ENCODE data around the gene CA11. TPM values are rescaled to one million over a fixed set of nuclear protein-coding genes. Genes with fewer than 3 reads are reported as not detected.
"Not testable (repeated sequence)": the region's sequence is repeated elsewhere in the genome, so short reads cannot be mapped to it uniquely, and the experiment has no call there.

CA11 gene
- total and polyA plus RNA-seq, 2 experiments from 2014 or later = 8.8 to 29.7 TPM

DNA sequence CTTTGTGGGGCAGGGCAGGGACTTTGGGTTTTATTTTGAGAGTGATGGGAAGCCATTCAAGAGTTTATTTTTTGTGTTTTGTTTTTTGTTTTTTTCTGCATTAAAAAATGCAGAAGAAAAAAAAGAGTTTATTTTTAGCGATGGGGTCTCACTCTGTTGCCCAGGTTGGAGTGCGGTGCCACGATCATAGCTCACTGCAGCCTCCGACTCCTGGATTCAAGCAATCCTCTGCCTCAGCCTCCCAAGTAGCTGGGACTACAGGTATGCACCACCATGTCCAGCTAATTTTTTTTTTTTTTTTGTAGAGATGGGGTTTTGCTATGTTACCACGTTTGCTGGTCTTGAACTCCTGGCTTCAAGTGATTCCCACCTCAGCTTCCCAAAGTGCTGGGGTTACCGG is 12.5 kb upstream of the CA11 start:
- peaks cover 7% of the 10 kb centered on the region for H3K4me1 Mint-ChIP-seq
- TF ChIP-seq, protein P1, sequence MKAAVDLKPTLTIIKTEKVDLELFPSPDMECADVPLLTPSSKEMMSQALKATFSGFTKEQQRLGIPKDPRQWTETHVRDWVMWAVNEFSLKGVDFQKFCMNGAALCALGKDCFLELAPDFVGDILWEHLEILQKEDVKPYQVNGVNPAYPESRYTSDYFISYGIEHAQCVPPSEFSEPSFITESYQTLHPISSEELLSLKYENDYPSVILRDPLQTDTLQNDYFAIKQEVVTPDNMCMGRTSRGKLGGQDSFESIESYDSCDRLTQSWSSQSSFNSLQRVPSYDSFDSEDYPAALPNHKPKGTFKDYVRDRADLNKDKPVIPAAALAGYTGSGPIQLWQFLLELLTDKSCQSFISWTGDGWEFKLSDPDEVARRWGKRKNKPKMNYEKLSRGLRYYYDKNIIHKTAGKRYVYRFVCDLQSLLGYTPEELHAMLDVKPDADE (IDR thresholded peaks at IDR 0.05) = no peak
- TF ChIP-seq, protein P2, sequence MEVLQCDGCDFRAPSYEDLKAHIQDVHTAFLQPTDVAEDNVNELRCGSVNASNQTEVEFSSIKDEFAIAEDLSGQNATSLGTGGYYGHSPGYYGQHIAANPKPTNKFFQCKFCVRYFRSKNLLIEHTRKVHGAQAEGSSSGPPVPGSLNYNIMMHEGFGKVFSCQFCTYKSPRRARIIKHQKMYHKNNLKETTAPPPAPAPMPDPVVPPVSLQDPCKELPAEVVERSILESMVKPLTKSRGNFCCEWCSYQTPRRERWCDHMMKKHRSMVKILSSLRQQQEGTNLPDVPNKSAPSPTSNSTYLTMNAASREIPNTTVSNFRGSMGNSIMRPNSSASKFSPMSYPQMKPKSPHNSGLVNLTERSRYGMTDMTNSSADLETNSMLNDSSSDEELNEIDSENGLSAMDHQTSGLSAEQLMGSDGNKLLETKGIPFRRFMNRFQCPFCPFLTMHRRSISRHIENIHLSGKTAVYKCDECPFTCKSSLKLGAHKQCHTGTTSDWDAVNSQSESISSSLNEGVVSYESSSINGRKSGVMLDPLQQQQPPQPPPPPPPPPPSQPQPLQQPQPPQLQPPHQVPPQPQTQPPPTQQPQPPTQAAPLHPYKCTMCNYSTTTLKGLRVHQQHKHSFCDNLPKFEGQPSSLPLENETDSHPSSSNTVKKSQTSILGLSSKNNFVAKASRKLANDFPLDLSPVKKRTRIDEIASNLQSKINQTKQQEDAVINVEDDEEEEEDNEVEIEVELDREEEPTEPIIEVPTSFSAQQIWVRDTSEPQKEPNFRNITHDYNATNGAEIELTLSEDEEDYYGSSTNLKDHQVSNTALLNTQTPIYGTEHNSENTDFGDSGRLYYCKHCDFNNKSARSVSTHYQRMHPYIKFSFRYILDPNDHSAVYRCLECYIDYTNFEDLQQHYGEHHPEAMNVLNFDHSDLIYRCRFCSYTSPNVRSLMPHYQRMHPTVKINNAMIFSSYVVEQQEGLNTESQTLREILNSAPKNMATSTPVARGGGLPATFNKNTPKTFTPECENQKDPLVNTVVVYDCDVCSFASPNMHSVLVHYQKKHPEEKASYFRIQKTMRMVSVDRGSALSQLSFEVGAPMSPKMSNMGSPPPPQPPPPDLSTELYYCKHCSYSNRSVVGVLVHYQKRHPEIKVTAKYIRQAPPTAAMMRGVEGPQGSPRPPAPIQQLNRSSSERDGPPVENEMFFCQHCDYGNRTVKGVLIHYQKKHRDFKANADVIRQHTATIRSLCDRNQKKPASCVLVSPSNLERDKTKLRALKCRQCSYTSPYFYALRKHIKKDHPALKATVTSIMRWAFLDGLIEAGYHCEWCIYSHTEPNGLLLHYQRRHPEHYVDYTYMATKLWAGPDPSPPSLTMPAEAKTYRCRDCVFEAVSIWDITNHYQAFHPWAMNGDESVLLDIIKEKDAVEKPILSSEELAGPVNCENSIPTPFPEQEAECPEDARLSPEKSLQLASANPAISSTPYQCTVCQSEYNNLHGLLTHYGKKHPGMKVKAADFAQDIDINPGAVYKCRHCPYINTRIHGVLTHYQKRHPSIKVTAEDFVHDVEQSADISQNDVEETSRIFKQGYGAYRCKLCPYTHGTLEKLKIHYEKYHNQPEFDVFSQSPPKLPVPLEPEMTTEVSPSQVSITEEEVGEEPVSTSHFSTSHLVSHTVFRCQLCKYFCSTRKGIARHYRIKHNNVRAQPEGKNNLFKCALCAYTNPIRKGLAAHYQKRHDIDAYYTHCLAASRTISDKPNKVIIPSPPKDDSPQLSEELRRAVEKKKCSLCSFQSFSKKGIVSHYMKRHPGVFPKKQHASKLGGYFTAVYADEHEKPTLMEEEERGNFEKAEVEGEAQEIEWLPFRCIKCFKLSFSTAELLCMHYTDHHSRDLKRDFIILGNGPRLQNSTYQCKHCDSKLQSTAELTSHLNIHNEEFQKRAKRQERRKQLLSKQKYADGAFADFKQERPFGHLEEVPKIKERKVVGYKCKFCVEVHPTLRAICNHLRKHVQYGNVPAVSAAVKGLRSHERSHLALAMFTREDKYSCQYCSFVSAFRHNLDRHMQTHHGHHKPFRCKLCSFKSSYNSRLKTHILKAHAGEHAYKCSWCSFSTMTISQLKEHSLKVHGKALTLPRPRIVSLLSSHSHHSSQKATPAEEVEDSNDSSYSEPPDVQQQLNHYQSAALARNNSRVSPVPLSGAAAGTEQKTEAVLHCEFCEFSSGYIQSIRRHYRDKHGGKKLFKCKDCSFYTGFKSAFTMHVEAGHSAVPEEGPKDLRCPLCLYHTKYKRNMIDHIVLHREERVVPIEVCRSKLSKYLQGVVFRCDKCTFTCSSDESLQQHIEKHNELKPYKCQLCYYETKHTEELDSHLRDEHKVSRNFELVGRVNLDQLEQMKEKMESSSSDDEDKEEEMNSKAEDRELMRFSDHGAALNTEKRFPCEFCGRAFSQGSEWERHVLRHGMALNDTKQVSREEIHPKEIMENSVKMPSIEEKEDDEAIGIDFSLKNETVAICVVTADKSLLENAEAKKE (CRISPR knock-in tag; IDR thresholded peaks at IDR 0.05) = no peak
- no peak for TF ChIP-seq ZNF331 (CRISPR knock-in tag; IDR thresholded peaks at IDR 0.05; ENCODE audit: low read depth)
- no peak for TF ChIP-seq REST (IDR thresholded peaks at IDR 0.05; ENCODE audit: unreplicated experiment)
- TF ChIP-seq CREB1 (CRISPR knock-in tag; IDR thresholded peaks at IDR 0.05; ENCODE audit: low read depth) = no peak
- TF ChIP-seq CTCF (conservative IDR thresholded peaks at IDR 0.05; ENCODE audit: low read depth in 2 of 2) = no peak
- H3K27ac Mint-ChIP-seq = no peak overlapping the region
- Histone ChIP-seq H3K4me3 (no peak overlapping the region), H3K4me2 (no peak overlapping the region), H3K27me3 (ENCODE audit: insufficient read depth) (no peaks in the 10 kb centered on the region), H3K36me3 (ENCODE audit: insufficient read depth) (no peaks in the 10 kb centered on the region), H2AFZ (no peak overlapping the region), H3K27ac (ENCODE audit: low read depth) (no peak overlapping the region), H3F3A (replicated peaks; ENCODE audit: low read depth) (no peaks in the 10 kb centered on the region), H3K79me2 (replicated peaks; ENCODE audit: insufficient read depth) (no peaks in the 10 kb centered on the region), H3K9me2 (ENCODE audit: insufficient read depth) (no peaks in the 10 kb centered on the region), H3K4me1 (ENCODE audit: insufficient read depth) (no peaks in the 10 kb centered on the region), H4K20me1 (replicated peaks; ENCODE audit: insufficient read depth) (no peaks in the 10 kb centered on the region)
- no peak for DNase-seq (ENCODE audit: low spot score)
- no peak overlapping the region for H3K4me3 Mint-ChIP-seq
- peaks cover 8% of the 10 kb centered on the region for H3K9me3 Mint-ChIP-seq
- peaks cover 10% of the 10 kb centered on the region for H3K27me3 Mint-ChIP-seq (ENCODE audit: insufficient read depth, low read depth, poor library complexity)
- H3K36me3 Mint-ChIP-seq (ENCODE audit: low read depth) = peaks cover 4% of the 10 kb centered on the region; the same call in 1 of the 3 replicates
- no peak for ATAC-seq

- not testable (repeated sequence) for H2AFZ ChIP-seq; H3K36me3 ChIP-seq (ENCODE audit: insufficient read depth); H3K4me2 ChIP-seq; H3K27ac ChIP-seq (ENCODE audit: low read depth); H3K4me1 Mint-ChIP-seq; ATAC-seq; H4K20me1 ChIP-seq (replicated peaks; ENCODE audit: insufficient read depth); H3K4me1 ChIP-seq (ENCODE audit: insufficient read depth); H3K9me2 ChIP-seq (ENCODE audit: insufficient read depth); DNase-seq (ENCODE audit: low spot score); H3K36me3 Mint-ChIP-seq (ENCODE audit: low read depth); H3K27ac Mint-ChIP-seq; H3K9me3 Mint-ChIP-seq; H3K79me2 ChIP-seq (replicated peaks; ENCODE audit: insufficient read depth); H3K27me3 ChIP-seq (ENCODE audit: insufficient read depth); H3F3A ChIP-seq (replicated peaks; ENCODE audit: low read depth); H3K4me3 ChIP-seq; H3K4me3 Mint-ChIP-seq; H3K27me3 Mint-ChIP-seq (ENCODE audit: insufficient read depth, low read depth, poor library complexity)
These were observed 11.8 kb upstream of the CA11 start for GRCh38 chr19:48657828-48658227.

Measured in GM23338 (cell line).